HEK293 (cell line): ENCODE results near the gene FOXB2.

Source experiments
- CTCF ChIA-PET: fragments of 350-600 bp; formaldehyde crosslinking; extraction: SDS; loops from one replicate; lab custom pipeline; 2021; ENCODE audit warnings: antibody characterized with exemption; lab: Yijun Ruan, JAX
- POLR2A ChIA-PET: fragments of 300-600 bp; formaldehyde crosslinking; extraction: SDS; loops from one replicate; lab custom pipeline; 2020; ENCODE audit warnings: antibody characterized with exemption, inconsistent platforms; lab: Yijun Ruan, JAX
- H3K27ac ChIP-seq: fragments of 200-500 bp; sonication (Bioruptor generic); 2 replicates; pipeline ENCODE4 v1.5.1; 2014; ENCODE audit warnings: low read depth, low read length, control low read depth, inconsistent platforms; ENCODE audit errors: extremely low read depth
- H3K36me3 ChIP-seq, 2 experiments: fragments of 200-500 bp in 1 of 2; sonication (Bioruptor generic) in 1 of 2; 1 replicate in 1 of 2; 2 replicates in 1 of 2; pipeline ENCODE4 v1.5.1; 2014 to 2017; ENCODE audit warnings: inconsistent platforms in 2 of 2, low read length in 2 of 2; ENCODE audit not compliant: control insufficient read depth in 2 of 2, insufficient read depth in 1 of 2
- H3K4me1 ChIP-seq: fragments of 200-500 bp; sonication (Bioruptor generic); 2 replicates; pipeline ENCODE4 v1.5.1; 2014; ENCODE audit warnings: mild to moderate bottlenecking, low read length, inconsistent platforms; ENCODE audit not compliant: control insufficient read depth, insufficient read depth
- H3K4me3 ChIP-seq: 2 replicates; pipeline ENCODE4 v1.5.1; 2011; ENCODE audit warnings: low read depth, mild to moderate bottlenecking, control low read depth, low read length, moderate library complexity
- H3K9me3 ChIP-seq: fragments of 200-500 bp; sonication (Bioruptor generic); 2 replicates; pipeline ENCODE4 v1.5.1; 2014; ENCODE audit warnings: low read depth, low read length, inconsistent platforms; ENCODE audit not compliant: control insufficient read depth, insufficient read depth
- HOXA7 ChIP-seq: sonication (generic); formaldehyde crosslinking; IDR thresholded peaks from 2 replicates; pipeline ENCODE4 v1.8.1; 2022; ENCODE audit warnings: missing genetic modification reagents, borderline replicate concordance
- KLF10 ChIP-seq: fragments of 450-650 bp; IDR thresholded peaks from 2 replicates; pipeline ENCODE4 v1.5.1; 2018; ENCODE audit warnings: missing biosample characterization, mild to moderate bottlenecking, missing genetic modification characterization
- ZBTB8A ChIP-seq: fragments of 450-650 bp; formaldehyde crosslinking; IDR thresholded peaks from 2 replicates; pipeline ENCODE4 v1.5.1; 2016; ENCODE audit warnings: missing biosample characterization, missing genetic modification characterization
- ZNF114 ChIP-seq: fragments of 450-650 bp; formaldehyde crosslinking; IDR thresholded peaks from 2 replicates; pipeline ENCODE4 v1.5.0; 2017; ENCODE audit warnings: missing biosample characterization, missing genetic modification characterization
- ZNF146 ChIP-seq: fragments of 450-650 bp; formaldehyde crosslinking; IDR thresholded peaks from 2 replicates; pipeline ENCODE4 v1.5.1; 2016; ENCODE audit warnings: missing biosample characterization, missing genetic modification characterization
- ZNF174 ChIP-seq: fragments of 450-650 bp; formaldehyde crosslinking; IDR thresholded peaks from 2 replicates; pipeline ENCODE4 v1.5.0; 2017; ENCODE audit warnings: missing biosample characterization, mild to moderate bottlenecking, missing genetic modification characterization
- ZNF280D ChIP-seq: fragments of 450-650 bp; formaldehyde crosslinking; IDR thresholded peaks from 2 replicates; pipeline ENCODE4 v1.5.1; 2016; ENCODE audit warnings: missing biosample characterization, missing genetic modification characterization
- ZNF354C ChIP-seq: fragments of 450-650 bp; formaldehyde crosslinking; IDR thresholded peaks from 2 replicates; pipeline ENCODE4 v1.5.1; 2016; ENCODE audit warnings: missing biosample characterization, missing genetic modification characterization, low read depth, borderline replicate concordance
- ZNF449 ChIP-seq: fragments of 450-650 bp; formaldehyde crosslinking; IDR thresholded peaks from 2 replicates; pipeline ENCODE4 v1.5.1; 2017; ENCODE audit warnings: missing biosample characterization, mild to moderate bottlenecking, missing genetic modification characterization, moderate library complexity
- ZNF558 ChIP-seq: fragments of 450-650 bp; formaldehyde crosslinking; IDR thresholded peaks from 2 replicates; pipeline ENCODE4 v1.5.1; 2016; ENCODE audit warnings: missing biosample characterization, missing genetic modification characterization
- ZNF560 ChIP-seq: fragments of 450-650 bp; formaldehyde crosslinking; IDR thresholded peaks from 2 replicates; pipeline ENCODE4 v1.5.1; 2017; ENCODE audit warnings: missing biosample characterization, missing genetic modification characterization, borderline replicate concordance
- ZNF701 ChIP-seq: fragments of 450-650 bp; formaldehyde crosslinking; IDR thresholded peaks from 2 replicates; pipeline ENCODE4 v1.5.1; 2016; ENCODE audit warnings: missing biosample characterization, missing genetic modification characterization
- ZSCAN30 ChIP-seq: fragments of 450-650 bp; IDR thresholded peaks from 2 replicates; pipeline ENCODE4 v1.5.1; 2018; ENCODE audit warnings: missing biosample characterization, mild to moderate bottlenecking, missing genetic modification characterization, moderate library complexity
- TF ChIP-seq, protein P1 (sequence below): fragments of 450-650 bp; formaldehyde crosslinking; IDR thresholded peaks from 2 replicates; pipeline ENCODE4 v1.5.0; 2017; ENCODE audit warnings: missing biosample characterization, missing genetic modification characterization, borderline replicate concordance

Gene FOXB2

DNA sequence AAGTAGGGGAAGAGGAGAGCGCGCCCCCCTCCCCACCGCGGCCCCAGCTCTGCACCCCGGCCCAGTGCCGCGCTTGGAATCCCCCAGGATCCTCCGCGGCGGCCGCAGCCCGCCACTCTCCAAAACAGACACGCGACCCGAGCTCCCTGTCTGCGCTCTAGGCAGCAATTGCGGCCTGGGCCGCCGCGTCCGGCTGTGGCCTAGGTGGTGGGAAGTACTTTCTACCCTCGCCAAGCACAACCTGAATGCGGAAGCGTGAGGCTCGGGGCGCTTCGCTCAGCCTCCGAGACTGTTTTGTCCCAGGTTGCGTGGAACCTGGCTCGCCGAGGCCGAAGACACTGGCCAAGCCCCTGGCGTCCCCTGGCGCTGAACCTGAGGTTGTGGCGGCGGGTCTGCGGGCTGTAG lies 3.3 kb upstream of the FOXB2 start:
- CTCF ChIA-PET: interaction anchor here (0.7 to 1.1 kb wide), 3 partner anchors 10 to 206 kb away, joined by 3 read pairs; no protein-coding TSS in a partner anchor

GRCh38 chr9:77016526-77017504 lies 2.6 kb upstream of the FOXB2 start:
- Histone ChIP-seq H3K27ac (no peak overlapping the region), H3K4me1 (peaks cover 2% of the 10 kb centered on the region; the same call in 1 of the 2 replicates), H3K36me3 (no peaks in the 10 kb centered on the region), H3K9me3 (no peaks in the 10 kb centered on the region)
- CTCF ChIA-PET: interaction anchor here (0.7 to 2.0 kb wide), 5 partner anchors 9 to 207 kb away, joined by 3 to 5 read pairs (median 3); no protein-coding TSS in a partner anchor
- POLR2A ChIA-PET: no interaction called here
- TF ChIP-seq ZBTB8A (tag by site-specific recombination) (no peak), ZNF114 (tag by site-specific recombination) (no peak), ZSCAN30 (tag by site-specific recombination) (no peak), ZNF174 (tag by site-specific recombination) (no peak), ZNF354C (tag by site-specific recombination) (no peak), ZNF701 (no peak), KLF10 (tag by site-specific recombination) (no peak), HOXA7 (CRISPR knock-in tag) (no peak), ZNF146 (tag by site-specific recombination) (no peak), ZNF560 (tag by site-specific recombination) (no peak)
- TF ChIP-seq, protein P1, sequence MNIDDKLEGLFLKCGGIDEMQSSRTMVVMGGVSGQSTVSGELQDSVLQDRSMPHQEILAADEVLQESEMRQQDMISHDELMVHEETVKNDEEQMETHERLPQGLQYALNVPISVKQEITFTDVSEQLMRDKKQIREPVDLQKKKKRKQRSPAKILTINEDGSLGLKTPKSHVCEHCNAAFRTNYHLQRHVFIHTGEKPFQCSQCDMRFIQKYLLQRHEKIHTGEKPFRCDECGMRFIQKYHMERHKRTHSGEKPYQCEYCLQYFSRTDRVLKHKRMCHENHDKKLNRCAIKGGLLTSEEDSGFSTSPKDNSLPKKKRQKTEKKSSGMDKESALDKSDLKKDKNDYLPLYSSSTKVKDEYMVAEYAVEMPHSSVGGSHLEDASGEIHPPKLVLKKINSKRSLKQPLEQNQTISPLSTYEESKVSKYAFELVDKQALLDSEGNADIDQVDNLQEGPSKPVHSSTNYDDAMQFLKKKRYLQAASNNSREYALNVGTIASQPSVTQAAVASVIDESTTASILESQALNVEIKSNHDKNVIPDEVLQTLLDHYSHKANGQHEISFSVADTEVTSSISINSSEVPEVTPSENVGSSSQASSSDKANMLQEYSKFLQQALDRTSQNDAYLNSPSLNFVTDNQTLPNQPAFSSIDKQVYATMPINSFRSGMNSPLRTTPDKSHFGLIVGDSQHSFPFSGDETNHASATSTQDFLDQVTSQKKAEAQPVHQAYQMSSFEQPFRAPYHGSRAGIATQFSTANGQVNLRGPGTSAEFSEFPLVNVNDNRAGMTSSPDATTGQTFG (tag by site-specific recombination): no peak
- TF ChIP-seq, all 188 proteins: peak for 0
- H3K4me3 ChIP-seq: no peak overlapping the region

More for the DNA sequence above, 3.3 kb upstream of the FOXB2 start:
- Histone ChIP-seq H3K4me3 (no peak overlapping the region), H3K36me3 (no peaks in the 10 kb centered on the region), H3K9me3 (no peaks in the 10 kb centered on the region), H3K4me1 (peaks cover 2% of the 10 kb centered on the region; the same call in 1 of the 2 replicates), H3K27ac (no peak overlapping the region)
- TF ChIP-seq ZNF558 (tag by site-specific recombination): no peak
- TF ChIP-seq ZNF146 (tag by site-specific recombination): no peak
- TF ChIP-seq ZNF449: no peak
- TF ChIP-seq ZNF280D (tag by site-specific recombination): no peak
- POLR2A ChIA-PET: no interaction called here
